ENCODE measurements around the gene HHAT.
"Not testable (repeated sequence)": the region's sequence is repeated elsewhere in the genome, so short reads cannot be mapped to it uniquely, and the experiment has no call there.

Gene HHAT

GRCh38 chr1:210652329-210652954 is 323.7 kb downstream of the HHAT start:
- peaks cover 5% of the 10 kb centered on the region for H3K9me3 Mint-ChIP-seq
- H3K36me3 Mint-ChIP-seq (ENCODE audit: low read depth) = no peaks in the 10 kb centered on the region
- H3K4me1 Mint-ChIP-seq = peaks cover 9% of the 10 kb centered on the region
- H3K27me3 Mint-ChIP-seq = no peaks in the 10 kb centered on the region
- no peak for DNase-seq
- no peak overlapping the region for H3K4me3 Mint-ChIP-seq
- no peak for ATAC-seq
- H3K27ac Mint-ChIP-seq = no peak overlapping the region

- no peaks in the 10 kb centered on the region for H3K36me3 Mint-ChIP-seq (ENCODE audit: low read depth)
- no peak overlapping the region for H3K4me3 Mint-ChIP-seq
- ATAC-seq = peak; percentile 44
- H3K4me1 Mint-ChIP-seq = no peaks in the 10 kb centered on the region
- H3K27ac Mint-ChIP-seq = no peak overlapping the region
- DNase-seq = no peak
- H3K27me3 Mint-ChIP-seq = no peaks in the 10 kb centered on the region
- H3K9me3 Mint-ChIP-seq = peaks cover 11% of the 10 kb centered on the region
These were observed 325.1 kb downstream of the HHAT start for GRCh38 chr1:210653771-210654170.

DNA sequence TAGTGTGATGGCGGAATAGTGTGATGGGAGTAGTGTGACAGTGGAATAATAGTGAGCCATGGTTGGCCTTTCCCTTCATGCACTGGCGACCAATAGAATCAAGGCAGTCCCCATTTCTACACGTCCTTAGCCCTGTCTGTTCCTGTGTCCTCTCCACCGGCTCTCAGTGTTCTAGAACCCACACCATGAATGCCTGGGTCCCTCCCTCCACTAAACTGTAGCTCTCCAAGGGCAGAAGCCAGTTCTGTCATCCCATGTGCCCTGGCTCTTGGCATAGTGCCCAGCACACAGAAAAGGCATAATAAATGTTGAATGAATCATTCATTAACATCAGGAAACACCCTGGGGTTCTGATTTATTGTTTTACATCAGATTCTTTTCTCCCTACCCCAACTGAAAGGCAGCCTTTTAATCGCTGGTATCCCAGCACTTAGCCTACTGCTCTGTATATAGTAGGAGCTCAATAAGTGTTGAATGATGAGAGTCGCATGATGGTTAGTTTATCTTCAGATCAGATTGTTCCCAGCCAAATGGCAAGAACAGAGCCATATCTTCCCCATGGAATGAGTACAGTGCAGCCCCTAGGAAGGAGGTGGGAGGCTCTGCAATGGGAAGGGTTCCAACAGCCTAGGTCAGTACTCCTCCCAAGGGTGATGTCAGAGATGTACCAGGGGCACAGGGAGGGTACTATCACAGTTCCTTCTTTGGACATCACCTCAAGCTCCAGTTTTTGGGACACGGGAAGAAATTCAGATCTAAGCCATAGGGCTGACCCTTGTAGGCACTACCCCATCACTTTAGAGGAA is 325.7 kb downstream of the HHAT start:
- peak; percentile 47 for ATAC-seq
- DNase-seq = peak; percentile 4
- no peak overlapping the region for H3K27ac Mint-ChIP-seq
- no peak overlapping the region for H3K4me3 Mint-ChIP-seq
- H3K27me3 Mint-ChIP-seq = no peaks in the 10 kb centered on the region
- no peaks in the 10 kb centered on the region for H3K36me3 Mint-ChIP-seq (ENCODE audit: low read depth)
- no peaks in the 10 kb centered on the region for H3K4me1 Mint-ChIP-seq
- peaks cover 12% of the 10 kb centered on the region for H3K9me3 Mint-ChIP-seq

- Mint-ChIP-seq H3K27ac (no peak overlapping the region), H3K4me1 (no peaks in the 10 kb centered on the region), H3K36me3 (ENCODE audit: low read depth) (no peaks in the 10 kb centered on the region), H3K9me3 (peaks cover 12% of the 10 kb centered on the region), H3K4me3 (no peak overlapping the region), H3K27me3 (no peaks in the 10 kb centered on the region)
- no peak for DNase-seq
- no peak for ATAC-seq
These were observed 326.8 kb downstream of the HHAT start for GRCh38 chr1:210655511-210655910.

- H3K9me3 Mint-ChIP-seq = peaks cover 12% of the 10 kb centered on the region
- no peak for ATAC-seq
- H3K4me3 Mint-ChIP-seq = no peak overlapping the region
- no peaks in the 10 kb centered on the region for H3K36me3 Mint-ChIP-seq (ENCODE audit: low read depth)
- no peaks in the 10 kb centered on the region for H3K4me1 Mint-ChIP-seq
- no peaks in the 10 kb centered on the region for H3K27me3 Mint-ChIP-seq
- no peak overlapping the region for H3K27ac Mint-ChIP-seq
- no peak for DNase-seq
These were observed 329.1 kb downstream of the HHAT start for GRCh38 chr1:210657806-210658205.

- H3K27me3 Mint-ChIP-seq, ATAC-seq: not testable (repeated sequence)
These were observed 332.8 kb downstream of the HHAT start for GRCh38 chr1:210661520-210661919.

GRCh38 chr1:210662291-210663050 is 333.8 kb downstream of the HHAT start:
- peaks cover 7% of the 10 kb centered on the region for H3K9me3 Mint-ChIP-seq
- ATAC-seq = no peak
- H3K4me1 Mint-ChIP-seq = no peaks in the 10 kb centered on the region
- no peak overlapping the region for H3K4me3 Mint-ChIP-seq
- H3K36me3 Mint-ChIP-seq (ENCODE audit: low read depth) = no peaks in the 10 kb centered on the region
- H3K27me3 Mint-ChIP-seq = no peaks in the 10 kb centered on the region
- no peak overlapping the region for H3K27ac Mint-ChIP-seq
- no peak for DNase-seq

More at GRCh38 chr1:210661520-210661919, 332.8 kb downstream of the HHAT start:
- H3K27ac Mint-ChIP-seq; H3K36me3 Mint-ChIP-seq (ENCODE audit: low read depth); H3K4me3 Mint-ChIP-seq; H3K9me3 Mint-ChIP-seq; H3K4me1 Mint-ChIP-seq; DNase-seq: not testable (repeated sequence)

DNA sequence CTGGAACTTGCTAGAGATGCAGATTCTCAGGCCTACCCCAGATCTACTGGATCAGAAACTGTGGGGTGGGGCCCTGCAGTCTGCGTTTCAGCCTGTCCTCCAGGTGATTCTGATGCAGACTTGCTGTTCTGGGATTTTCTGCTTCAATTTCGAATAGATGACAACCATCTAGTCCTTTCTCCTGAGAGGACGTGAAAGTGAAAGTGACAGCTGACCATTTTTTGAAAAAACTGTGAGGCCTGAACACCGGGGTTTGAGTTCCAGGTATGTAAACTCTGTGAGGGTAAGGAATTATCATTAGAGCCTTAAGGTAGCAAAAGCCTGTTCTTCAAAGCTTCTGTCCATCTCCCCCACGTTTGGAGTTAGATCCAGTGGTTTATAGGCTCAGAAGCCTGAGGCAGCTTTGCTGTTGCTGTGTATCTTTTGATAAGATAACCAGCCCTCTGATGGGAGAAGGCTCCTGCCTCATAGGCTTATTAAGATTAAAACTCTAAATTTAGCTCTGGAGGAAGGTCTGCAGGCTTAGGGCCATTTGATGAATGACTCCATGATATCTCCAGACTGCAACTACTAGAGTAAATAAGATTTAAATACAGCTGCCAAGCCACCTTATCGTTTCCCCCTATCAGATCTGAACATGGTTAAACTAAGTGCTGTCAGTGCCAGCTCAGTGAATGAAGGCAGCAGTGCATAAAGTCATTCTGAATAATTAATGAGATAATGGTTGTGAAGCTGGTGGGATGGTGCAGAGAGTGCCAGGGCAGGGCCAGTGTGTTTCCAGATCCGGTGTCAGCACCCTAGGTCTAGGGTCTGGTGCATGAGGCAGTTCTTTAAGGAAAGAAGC is 335.2 kb downstream of the HHAT start:
- no peaks in the 10 kb centered on the region for H3K9me3 Mint-ChIP-seq
- H3K4me1 Mint-ChIP-seq = no peaks in the 10 kb centered on the region
- H3K4me3 Mint-ChIP-seq = no peak overlapping the region
- no peak overlapping the region for H3K27ac Mint-ChIP-seq
- DNase-seq (no peak), ATAC-seq (no peak)
- no peaks in the 10 kb centered on the region for H3K36me3 Mint-ChIP-seq (ENCODE audit: low read depth)
- H3K27me3 Mint-ChIP-seq = no peaks in the 10 kb centered on the region

DNA sequence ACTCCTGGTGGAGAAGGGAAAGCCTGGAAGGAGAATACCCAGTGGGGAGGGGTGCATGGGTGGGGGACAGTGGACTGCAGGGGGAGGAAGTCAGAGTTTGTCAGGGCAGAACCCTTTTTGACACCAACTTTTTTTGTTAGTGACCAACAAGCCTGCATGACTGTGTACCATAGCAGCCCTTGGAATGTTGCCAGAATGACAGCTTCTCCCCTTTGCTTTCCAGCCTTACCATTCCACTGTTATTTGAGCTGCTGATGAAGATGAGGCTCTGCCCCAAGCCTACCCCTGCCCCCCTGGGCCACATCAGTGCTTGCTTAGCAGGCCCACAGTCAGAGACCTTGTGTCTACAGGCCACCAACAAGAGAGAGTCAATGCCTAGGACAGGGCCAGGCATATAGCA is 341.2 kb downstream of the HHAT start:
- ATAC-seq (no peak), DNase-seq (no peak)
- H3K9me3 Mint-ChIP-seq = no peaks in the 10 kb centered on the region
- no peaks in the 10 kb centered on the region for H3K4me1 Mint-ChIP-seq
- no peak overlapping the region for H3K4me3 Mint-ChIP-seq
- H3K27me3 Mint-ChIP-seq = no peaks in the 10 kb centered on the region
- no peak overlapping the region for H3K27ac Mint-ChIP-seq
- H3K36me3 Mint-ChIP-seq (ENCODE audit: low read depth) = no peaks in the 10 kb centered on the region

GRCh38 chr1:210674151-210674550 is 345.4 kb downstream of the HHAT start:
- Mint-ChIP-seq H3K27me3 (no peaks in the 10 kb centered on the region), H3K36me3 (ENCODE audit: low read depth) (no peaks in the 10 kb centered on the region), H3K9me3 (no peaks in the 10 kb centered on the region), H3K4me1 (no peaks in the 10 kb centered on the region), H3K4me3 (no peak overlapping the region), H3K27ac (no peak overlapping the region)
- no peak for ATAC-seq
- DNase-seq = no peak

- DNase-seq (no peak), ATAC-seq (no peak)
- Mint-ChIP-seq H3K4me3 (no peak overlapping the region), H3K36me3 (ENCODE audit: low read depth) (no peaks in the 10 kb centered on the region), H3K27ac (no peak overlapping the region), H3K9me3 (no peaks in the 10 kb centered on the region), H3K4me1 (no peaks in the 10 kb centered on the region), H3K27me3 (no peaks in the 10 kb centered on the region)
These were observed 347.8 kb downstream of the HHAT start for GRCh38 chr1:210676539-210676938.

DNA sequence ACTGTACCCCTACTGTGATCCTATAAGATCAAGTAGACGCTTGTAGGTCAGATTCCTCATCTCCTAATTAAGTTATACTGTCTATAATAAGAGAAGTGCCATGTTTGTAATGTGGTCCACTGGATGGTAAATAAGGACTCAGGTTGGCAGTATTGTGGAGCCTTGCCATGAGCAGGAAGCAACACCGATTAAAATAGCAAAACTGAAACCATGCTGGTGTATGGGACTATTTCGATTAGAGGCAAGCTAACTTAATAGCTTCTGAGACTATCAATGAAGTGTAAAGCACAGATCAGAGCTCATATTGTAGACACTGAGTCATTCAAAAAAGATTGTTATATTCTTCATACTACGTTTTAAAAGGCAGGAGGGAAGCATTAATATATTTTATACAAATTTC is 348.8 kb downstream of the HHAT start:
- no peaks in the 10 kb centered on the region for H3K4me1 Mint-ChIP-seq
- H3K9me3 Mint-ChIP-seq = no peaks in the 10 kb centered on the region

GRCh38 chr1:210678306-210678705 is 349.6 kb downstream of the HHAT start:
- no peaks in the 10 kb centered on the region for H3K9me3 Mint-ChIP-seq
- no peak for DNase-seq
- H3K27me3 Mint-ChIP-seq = no peaks in the 10 kb centered on the region

More for the DNA sequence above, 348.8 kb downstream of the HHAT start:
- no peak for DNase-seq
- Mint-ChIP-seq H3K27me3 (no peaks in the 10 kb centered on the region), H3K27ac (no peak overlapping the region), H3K4me3 (no peak overlapping the region), H3K36me3 (ENCODE audit: low read depth) (no peaks in the 10 kb centered on the region)
- ATAC-seq = no peak

DNA sequence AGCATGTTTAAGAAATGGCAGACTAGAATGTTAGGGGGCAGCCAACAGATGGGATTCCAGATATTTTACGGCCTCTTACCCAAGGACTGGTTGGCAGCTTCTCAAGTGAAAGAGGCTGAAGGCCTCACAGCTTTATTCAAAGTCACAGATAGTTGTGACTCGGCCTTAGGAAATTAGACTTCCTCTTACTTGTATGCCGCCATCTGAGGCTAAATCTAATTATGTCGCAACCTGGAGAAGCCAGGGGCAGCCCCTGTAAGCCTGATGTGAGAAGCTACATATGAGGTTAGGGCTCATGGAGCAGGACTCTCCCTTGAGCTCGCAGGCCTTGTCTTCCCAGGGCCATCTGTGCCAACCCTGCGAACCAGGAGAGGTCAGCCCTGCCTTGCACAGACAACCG is 352.5 kb downstream of the HHAT start:
- DNase-seq (no peak), ATAC-seq (no peak)
- Mint-ChIP-seq H3K9me3 (no peaks in the 10 kb centered on the region), H3K4me1 (peaks cover 9% of the 10 kb centered on the region), H3K27me3 (no peaks in the 10 kb centered on the region), H3K36me3 (ENCODE audit: low read depth) (no peaks in the 10 kb centered on the region), H3K4me3 (no peak overlapping the region), H3K27ac (no peak overlapping the region)

More at GRCh38 chr1:210678306-210678705, 349.6 kb downstream of the HHAT start:
- Mint-ChIP-seq H3K4me3 (no peak overlapping the region), H3K36me3 (ENCODE audit: low read depth) (no peaks in the 10 kb centered on the region), H3K4me1 (no peaks in the 10 kb centered on the region), H3K27ac (no peak overlapping the region)
- ATAC-seq = no peak

Data from activated naive CD8-positive, alpha-beta T cell treated with anti-CD3 and anti-CD28 coated beads, Interleukin-2, amount 50 U/mL, for 24 hours (primary cell).